DMS53 (cell line): ENCODE measurements around the gene MAPKAP1.
A peak's percentile ranks its signal among the peaks of the same experiment; 100 is the strongest.

Experiments used
- DNase-seq: peaks from one replicate; lab custom pipeline; 2025; lab: John Stamatoyannopoulos, UW

MAPKAP1 gene

DNA sequence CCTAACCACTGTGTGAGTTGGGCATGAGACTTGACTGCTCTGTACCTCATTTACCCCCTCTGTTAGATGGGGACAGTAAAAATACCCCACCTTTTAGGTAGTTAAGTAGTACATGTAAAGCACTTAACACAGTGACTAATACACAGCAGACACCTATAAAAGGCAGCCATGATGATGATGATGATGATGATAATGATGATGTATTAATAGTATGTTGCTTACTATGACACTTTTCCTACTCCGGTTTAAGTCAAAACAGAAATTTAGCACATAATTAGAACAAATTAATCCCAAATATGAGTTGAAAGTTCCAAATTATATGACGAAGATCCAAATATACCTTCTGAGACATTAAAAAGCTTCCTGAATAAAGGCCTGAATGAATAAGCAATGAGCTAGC, 223.3 kb downstream of the MAPKAP1 start:
- no peak for DNase-seq

DNA sequence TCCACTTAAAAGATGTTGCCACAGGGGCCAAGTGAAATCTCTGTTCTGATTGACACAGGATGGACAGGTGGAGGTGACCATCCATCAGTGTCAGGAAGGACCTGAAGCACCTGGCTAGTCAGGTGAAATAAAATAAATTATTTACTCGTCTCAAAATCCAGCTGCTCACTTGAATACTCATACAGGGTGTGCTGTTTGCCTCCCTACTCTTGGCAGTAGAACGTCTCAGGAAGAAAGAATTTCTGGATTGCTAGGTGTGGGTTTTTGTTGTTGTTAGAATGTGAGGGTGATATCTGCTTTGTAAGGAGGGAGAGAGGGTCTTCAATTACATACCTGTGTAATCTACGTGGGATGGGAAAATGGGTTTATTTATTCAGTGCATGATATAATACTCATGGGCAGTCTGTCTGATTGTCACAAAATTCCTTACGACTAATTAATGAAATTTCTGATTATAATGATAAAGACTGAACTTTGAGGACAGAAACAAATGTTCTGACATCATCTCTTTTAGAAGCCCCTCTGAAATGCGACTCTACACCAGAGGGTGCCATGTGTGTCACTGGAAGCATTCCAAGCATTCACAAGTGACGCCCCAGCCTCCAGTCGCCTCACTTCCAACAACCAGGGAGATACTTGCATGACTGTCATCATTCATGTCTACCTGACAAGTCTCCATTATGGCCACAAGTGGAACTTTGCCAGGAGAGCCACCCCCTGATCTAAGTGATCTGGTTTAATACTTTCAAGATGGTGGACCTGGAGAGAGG, 227.0 kb downstream of the MAPKAP1 start:
- DNase-seq: peak; percentile 66

DNA sequence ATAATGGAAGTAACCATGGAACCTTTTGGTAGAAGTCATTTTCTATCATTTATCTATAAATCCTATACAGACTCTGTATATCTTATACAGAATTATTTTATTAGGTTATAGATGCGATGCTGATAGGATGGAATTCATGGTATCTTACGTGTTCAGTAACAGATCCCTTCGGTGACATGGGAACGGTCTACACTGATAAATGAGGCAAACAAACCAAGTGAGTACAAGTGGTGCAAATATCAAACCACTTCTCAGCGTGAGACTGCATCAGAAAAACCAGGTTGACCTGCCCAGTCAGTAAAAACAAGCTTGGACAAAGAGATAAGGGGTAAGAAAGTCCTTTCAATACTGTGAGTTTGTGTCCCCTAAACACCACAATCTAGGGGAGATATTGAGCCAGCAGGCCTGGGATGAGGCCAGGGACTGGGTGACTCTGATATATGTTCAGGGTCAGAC, 229.9 kb downstream of the MAPKAP1 start:
- DNase-seq: no peak

DNA sequence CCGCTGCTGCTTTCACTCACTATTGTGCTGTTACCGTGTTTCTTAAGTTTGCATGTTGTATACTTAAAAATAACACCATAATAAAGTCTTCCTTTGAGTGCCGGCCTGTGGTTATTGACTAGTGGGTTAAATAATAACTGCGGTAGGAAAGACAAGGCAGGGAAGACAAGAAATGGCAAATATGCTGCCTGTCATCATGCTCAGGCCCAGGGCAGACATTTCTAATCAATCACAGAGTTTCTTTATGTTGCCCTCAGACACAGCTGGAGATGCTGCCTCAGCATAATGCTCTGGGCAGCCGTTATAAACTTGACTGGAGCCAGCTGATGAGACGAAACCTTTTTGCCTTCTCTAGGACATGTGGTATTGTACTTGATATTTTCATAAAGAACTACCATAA, 230.4 kb downstream of the MAPKAP1 start:
- DNase-seq: peak; percentile 10

DNA sequence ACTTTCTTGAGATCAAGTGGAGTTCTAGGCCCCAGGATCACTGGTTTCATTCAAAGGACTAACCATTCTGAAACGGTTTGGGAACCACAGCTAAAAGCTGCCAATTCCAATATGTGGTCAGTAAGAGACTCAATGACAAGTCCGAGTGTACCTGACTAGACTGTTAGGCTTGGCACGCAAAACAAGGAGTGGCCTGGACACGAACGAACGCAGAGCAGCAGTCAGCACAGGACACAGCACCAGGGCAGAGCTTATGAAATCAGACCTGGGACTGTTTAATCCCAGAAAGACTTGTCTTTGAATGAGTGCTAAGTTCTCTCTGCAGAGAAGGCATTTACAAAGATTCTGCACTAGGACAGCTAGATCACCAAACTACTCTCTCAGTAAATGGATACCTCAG, 231.6 kb downstream of the MAPKAP1 start:
- no peak for DNase-seq

DNA sequence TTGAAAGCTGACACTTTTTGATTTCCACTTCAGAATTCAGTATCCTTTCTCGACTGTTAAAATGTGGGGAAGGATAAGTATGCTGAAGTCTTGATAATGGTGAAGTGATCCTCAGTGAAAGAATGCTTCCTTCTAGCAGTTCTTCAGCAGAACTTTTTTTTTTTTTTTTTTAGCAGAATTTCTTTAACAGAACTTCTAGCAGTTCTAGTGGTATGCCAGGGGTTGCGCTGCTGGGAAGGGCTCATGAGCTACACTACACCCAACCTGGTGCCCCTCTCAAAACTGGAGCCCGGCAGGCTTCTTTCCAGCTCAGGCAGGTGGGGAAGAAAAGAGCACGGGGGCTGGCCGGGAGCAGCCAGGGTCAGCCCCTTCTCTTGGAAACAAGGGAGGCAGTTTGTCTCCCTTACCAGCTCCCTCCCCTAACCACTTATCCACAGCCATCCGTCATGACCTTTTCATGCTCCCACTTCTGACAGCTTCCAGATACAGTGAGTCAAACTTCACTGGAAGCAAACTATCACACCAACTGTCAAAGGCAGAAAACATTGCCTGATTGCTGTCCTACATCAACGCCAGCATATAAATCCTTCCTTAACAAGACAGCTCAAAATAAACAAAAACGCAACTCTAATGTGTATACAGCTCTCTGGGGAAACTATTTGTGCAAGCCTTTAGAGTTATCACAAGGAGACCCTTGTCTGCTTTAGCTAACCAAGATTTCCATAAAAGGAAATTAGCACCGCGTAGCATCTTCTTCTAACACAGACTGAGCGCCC, 233.9 kb downstream of the MAPKAP1 start:
- no peak for DNase-seq

DNA sequence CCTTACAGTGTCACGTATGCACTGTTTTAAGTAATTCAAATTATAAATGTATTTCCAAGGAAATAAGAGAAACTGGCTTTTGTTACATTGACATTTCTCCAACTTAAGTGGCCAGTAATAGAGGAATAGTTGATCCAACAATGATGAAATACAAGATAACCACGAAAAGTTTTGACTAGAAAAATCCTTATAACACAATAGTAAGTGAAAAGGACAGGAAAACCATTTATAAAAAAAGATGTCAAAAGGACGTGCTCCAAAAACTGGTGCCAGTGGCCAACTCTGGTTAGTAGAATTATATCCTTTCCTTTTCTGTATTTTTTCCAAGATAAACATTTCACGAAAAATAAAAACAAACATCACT, 234.5 kb downstream of the MAPKAP1 start:
- DNase-seq: no peak

DNA sequence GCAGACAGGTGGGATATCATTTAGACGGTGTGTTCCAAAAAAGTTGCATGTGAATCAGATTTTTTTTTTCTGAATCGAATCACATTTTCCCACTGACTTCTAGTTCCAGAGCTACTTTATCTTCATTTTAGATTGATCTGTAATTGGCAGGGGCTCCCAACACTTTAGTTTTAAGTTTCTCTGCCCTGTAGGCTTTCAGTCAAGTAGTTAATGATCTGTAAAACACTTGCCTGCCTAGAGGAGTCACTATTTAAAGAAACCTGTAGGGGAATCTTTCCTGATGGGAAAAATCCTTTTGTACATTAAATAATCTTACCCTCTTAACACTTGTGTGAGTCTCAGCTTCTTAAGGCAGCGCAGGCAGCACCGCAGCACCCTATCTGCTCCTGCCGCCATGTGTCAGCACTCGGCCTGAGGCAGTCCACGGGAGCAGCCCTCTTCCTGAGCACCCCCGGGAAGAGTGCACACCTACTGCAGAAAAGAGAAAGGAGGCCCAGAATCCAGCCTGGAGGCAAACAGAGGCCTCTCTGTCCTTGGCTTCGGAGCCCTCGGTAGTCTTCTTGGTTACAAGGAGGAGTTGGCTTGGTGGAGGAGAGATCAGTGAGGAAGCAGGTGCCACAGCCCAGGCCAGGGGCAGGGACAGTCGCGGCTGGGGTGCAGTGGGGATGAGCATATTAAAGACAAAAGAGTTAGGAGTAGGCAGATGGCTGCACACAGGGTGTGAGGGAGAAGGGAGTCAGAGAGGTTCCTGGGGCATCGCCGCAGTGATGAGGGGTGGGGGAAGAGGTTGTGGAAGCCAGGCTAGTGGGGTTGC, 236.0 kb downstream of the MAPKAP1 start:
- no peak for DNase-seq

DNA sequence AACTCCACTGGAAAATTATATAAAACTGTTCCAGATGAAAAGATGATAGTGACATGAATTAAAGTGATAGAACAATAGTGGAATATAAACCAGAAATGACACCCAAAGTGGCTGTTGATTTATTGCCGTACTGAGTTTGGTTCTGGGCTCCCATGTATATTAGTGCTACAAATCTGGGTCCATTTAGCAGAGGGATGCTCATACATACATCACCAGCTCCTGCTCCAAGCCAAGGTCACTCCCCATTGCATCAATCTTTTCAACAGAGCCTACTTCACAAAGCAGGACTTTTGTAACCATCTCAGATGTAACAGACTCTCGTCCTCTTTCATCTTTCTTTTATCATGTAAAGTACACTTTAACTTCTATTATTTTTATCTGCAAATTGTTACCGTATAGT, 236.8 kb downstream of the MAPKAP1 start:
- DNase-seq: no peak

DNA sequence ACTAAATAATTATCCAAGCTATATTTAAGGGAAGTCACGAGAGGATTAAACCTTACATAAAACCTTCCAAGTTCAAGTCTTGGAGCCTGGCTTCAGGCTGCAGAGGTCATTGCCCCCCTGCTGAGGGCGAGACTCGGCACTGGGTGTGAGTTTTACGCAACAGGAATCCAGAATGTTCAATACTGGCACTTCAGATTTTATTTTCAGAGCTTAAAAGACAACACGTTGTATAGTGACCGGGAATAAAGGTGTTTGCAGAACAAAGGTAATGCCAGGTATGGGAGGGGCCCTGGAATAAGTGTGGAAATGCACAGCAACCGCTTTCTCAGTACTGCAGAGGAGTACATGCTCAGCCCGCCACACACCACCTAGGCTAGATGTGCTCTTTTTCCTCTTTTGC, 238.4 kb downstream of the MAPKAP1 start:
- DNase-seq: no peak

DNA sequence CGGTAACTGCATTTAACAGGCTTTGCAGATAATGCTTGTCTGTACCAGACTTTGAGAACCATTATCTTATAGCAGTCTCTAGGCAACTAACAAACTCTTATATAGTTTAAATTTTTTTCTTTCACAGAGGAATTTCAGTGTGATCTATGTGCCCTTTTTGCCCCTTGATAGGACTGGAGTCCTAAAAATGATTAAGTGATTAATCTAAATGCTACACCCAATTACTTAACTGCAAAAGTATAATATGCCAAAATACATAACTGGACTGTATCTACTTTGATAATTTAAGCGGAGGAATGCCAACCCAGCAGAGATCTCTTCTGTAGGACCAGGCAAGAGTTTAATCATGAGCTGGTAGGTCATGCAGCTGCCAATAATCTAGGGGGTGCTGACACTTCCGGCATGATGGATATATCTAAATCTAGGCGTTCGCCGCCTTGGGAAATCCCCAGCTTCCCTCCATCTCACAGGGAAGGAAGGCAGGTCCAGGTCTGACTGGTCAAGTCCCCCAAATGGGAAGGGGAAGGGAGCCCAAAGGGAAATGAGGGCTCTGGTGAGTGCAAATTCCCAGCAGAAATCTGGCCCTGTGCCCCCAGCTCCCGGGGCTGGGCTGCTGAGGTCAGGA, 239.8 kb downstream of the MAPKAP1 start:
- no peak for DNase-seq

DNA sequence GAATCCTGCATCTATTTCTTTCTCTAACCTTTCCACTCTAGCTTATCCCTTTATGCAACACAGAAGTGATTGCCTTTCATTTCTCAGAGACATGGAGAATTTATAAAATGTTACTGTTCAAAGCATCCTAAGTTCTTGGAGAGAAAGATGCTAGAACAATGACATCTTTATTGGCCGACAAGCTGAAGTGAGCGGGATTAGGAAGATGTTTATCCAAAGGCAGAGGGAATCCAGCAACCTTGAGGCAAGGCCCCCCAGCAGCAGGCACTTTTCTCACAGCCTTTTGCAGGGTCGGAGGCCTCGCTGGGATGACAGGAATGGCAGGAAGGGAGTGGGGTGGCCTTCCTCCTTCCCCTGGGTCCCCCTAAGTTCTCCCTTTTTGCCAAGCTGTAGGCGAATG, 240.6 kb downstream of the MAPKAP1 start:
- no peak for DNase-seq

DNA sequence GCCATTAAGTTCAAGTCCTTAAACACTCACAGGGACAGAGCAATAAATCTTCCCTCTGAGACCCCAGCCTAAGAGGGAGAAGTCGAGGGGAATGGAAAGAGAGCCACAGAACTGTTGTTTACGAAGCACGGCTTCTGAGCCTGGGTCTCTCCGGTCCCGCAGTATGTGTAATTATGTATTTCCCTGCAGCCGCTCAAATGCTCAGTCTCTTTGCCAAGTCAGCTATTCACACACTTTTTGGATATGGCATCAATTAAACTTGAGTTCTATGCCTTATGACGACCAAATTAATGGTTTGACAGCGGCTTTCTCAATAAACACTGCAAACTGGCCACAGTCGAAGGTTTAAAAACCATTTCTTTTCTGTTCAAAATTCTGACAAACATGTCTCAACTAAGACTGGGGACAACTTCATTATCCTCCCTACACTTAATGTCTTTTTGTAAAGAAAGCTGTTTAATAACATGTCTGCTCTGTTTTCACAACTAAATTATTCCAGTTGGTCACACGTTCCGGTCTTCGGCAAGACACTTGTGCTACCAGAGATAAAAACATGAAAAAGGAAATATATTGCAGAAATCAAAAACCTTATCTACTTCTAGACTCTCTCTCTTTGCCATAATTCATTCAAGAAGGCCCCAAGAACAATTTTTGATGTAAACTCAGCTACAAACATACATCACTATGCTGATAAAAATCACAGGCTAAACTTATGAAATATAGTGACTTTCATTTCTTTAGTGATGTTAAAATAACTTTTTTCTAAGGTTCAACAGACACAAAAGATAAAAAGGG, 242.2 kb downstream of the MAPKAP1 start:
- no peak for DNase-seq

DNA sequence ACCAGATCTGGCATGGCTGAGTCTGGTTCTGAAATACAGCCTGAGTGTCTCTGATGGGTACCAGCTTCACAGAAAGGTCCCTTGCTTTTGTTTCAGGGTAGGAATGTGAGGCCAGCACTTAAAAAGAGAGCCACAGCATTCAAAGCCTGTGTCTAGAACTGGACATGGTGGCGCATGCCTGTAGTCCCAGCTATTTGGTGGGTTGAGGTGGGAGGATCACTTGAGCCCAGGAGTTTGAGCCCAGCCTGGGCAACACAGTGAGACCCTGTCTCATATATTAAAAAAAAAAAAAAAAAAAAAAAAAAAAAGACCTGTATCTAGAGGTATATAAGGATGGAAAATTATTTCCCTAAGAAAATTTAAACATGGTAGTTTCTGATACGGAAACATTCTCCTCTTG, 243.1 kb downstream of the MAPKAP1 start:
- DNase-seq: no peak

DNA sequence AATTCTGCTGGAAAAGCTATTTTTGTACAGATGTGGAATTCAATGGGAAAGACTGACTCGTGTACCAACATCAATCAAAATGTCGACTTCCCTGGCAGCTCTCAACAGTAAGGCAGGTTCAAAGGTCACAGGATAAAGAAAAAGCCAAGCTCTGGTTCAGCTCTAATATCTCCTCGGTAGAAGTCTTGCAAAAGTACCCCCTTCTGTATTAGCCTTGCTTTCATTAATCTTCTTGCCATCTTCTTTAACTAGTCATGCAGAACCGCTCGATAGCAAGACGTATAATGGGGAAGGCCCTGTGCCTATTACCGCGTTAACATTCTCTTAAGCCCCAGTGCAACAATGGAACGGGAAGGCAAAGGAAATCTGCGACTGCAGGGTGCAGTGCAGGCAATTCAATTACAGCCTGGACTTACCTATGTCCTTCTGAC, 244.1 kb downstream of the MAPKAP1 start:
- no peak for DNase-seq

DNA sequence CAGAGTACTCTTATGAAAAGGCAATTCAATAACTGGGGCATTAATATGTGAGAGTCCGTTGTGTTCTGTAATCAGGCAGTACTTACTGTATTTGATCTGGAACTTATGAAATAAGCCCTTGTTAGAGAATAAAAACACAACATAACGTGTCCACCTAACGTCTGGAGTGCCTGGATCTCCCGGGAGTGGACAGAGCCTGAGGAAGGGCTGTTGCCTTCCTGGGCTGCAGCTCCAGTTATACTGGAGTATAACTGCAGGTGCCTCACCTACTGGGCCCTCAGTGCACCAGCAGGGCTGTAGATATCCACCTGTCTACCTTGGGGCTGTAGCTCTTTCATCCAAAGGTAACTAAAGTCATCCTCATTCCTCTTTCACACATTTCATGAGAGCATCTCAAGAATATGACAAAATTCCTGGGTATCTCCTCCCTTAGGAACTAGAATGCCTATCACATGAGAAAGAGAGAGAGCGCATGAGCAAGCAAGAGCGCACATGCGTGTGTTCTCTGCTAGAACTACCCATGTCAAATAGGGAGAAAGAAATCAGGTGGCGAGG, 245.3 kb downstream of the MAPKAP1 start:
- DNase-seq: no peak

DNA sequence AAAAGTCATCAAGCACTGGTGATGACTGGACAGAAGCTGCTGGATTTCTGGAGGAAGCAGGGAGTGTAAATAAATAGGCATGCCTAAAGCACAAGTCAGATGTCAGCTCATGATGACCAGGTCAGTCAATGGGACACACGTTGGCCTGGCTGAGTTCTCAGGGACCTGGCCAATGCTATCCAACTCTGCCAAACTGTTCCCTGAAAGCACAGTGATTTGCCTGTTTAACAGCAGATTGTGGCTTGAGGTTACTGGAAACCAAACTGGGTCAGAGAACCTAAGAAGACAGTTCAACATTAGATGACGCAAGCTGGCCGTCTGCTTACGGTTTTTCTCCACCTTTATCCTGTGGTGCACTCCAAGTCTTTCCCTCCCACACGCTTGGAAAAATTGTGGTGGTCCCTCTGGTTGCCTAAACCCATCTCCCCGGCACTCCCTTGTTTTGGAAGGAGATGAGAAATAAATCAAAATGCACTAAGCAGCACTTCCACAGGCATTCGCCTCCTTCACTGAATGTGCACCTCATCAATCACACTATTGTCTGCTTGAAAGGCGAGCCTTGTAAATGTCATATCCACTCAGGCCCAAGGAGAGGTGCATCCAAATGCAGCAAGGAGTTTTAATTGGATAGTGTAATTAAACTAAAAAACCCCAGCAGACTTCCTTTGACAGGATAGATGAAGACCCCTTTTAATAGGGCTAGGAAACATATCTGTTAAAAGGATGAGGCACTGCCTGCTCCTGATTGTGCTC, 245.9 kb downstream of the MAPKAP1 start:
- DNase-seq: no peak

DNA sequence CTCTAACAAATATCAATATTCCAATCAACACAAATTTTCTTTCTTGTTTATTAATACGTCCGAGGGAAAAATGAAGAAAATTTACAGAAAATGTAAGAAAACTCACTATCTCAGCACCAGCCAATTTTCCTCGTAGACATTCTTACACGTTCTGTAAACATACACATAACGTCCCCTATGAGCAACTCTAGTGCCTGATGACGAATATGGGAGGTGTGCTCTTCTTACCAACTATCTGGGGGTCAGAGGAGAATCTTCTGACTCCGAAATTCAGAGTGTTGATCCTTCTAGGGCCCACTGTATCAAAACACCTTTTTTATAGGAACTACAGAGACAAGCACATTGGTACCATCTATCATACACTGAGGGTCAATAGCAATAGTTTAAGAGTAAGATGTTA, 246.7 kb downstream of the MAPKAP1 start:
- DNase-seq: no peak

DNA sequence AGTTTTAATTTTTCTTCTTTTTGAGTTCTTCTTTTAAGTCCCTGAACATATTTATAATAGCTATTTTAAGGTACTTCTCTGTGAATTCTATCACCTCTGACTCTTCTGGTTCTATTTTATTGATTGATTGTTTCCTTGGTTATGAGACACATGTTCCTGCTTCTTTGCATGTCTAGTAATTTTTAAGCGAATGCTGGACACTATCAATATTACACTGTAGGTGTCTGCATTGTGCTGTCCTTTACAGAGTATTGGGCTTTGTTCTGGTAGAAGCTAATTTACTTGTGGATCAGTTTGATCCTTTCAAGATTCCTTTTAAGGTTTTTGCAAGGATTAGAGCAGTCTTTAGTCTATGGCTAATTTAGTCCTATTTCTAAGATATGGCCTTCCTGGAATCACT, 249.7 kb downstream of the MAPKAP1 start:
- no peak for DNase-seq

DNA sequence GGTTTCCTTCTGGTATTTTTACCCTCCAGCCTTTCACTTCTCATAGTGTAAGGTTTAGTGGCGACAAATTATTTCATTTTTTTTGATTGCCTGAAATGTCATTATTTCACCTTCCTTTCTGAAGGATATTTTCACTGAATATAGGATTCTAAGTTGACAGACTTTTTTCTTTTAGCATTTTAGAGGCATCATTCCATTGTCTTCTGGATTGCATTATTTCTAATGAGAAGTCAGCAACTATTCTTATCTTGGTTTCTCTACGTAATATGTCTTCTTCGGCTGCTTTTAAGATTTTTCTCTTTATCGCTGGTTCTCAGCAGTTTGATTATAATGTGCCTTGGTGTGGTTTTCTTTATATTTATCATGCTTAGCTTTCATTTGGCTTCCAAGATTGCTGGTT, 251.1 kb downstream of the MAPKAP1 start:
- no peak for DNase-seq
